ENCODE results near the gene SPSB1.

SPSB1 gene

DNA sequence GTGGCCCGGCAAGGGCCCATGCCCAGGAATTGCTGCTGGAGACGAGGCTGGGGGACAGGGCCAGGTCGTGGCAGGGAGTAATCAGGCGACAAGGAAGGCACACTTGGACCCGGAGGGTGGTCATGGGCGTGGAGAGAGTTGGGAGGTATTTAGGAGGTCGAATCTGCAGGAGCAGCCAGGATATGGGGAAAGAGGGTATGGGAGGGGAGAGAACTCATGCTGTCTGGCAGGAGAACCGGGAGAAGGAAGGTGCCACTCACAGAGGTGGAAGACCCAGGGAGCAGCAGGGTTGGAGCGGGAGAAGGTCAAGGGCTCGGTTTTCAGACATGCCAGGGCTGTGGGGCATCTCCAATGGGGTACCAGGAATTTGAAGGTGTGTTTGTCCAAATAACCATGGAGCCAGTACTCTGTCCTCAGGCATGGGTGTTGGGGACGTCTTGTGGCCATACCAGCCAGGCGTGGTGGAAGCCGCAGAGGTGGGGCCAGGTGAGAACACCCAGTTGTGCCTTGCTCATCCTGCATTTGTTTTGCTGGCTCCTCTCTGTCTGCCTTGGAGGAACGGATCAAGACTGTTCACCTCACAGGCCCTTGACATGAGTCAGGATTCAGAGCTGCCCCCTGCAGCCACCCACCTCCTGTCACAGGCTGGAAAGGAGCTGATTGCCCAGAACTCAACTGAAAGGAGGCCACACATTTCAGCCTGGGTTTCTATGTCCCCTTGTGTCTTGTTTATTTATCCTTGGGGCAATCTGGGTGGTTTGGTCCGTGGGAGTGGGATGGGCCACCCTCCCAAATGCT is 111.6 kb downstream of the SPSB1 start:
- no peak overlapping the region for H2AFZ ChIP-seq (ENCODE audit: low read depth, low read length)
- H3K4me1 ChIP-seq (ENCODE audit: insufficient read depth, low read length) = no peaks in the 10 kb centered on the region
- H3K36me3 ChIP-seq (ENCODE audit: insufficient read depth, low read length) = no peaks in the 10 kb centered on the region
- no peaks in the 10 kb centered on the region for H3K9me3 ChIP-seq (ENCODE audit: low read length)
- no peak overlapping the region for H3K4me3 ChIP-seq (ENCODE audit: low read length)
- peaks cover 13% of the 10 kb centered on the region for H3K27me3 ChIP-seq (ENCODE audit: insufficient read depth, low read length)

DNA sequence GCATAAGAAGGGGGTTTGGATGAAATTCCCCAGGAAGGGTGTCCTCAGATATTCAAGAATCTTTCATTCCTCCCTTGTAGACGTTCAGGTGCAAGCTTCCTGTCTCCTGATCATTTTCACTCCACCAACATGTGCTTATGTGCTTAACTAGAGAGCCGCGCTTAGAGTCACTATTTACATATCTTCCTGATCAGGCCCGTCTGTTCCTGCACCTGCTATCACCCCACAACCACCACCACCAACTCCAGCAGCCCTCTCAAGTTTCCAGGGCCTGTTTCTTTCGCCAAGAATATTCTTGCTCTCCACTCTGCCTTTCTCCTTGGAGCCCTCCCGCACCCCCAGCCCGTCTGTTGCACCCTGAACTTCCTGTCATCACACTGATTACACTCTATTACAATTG is 113.4 kb downstream of the SPSB1 start:
- Histone ChIP-seq H3K36me3 (ENCODE audit: insufficient read depth, low read length) (no peaks in the 10 kb centered on the region), H3K27me3 (ENCODE audit: insufficient read depth, low read length) (no peaks in the 10 kb centered on the region), H3K9me3 (ENCODE audit: low read length) (no peaks in the 10 kb centered on the region)

DNA sequence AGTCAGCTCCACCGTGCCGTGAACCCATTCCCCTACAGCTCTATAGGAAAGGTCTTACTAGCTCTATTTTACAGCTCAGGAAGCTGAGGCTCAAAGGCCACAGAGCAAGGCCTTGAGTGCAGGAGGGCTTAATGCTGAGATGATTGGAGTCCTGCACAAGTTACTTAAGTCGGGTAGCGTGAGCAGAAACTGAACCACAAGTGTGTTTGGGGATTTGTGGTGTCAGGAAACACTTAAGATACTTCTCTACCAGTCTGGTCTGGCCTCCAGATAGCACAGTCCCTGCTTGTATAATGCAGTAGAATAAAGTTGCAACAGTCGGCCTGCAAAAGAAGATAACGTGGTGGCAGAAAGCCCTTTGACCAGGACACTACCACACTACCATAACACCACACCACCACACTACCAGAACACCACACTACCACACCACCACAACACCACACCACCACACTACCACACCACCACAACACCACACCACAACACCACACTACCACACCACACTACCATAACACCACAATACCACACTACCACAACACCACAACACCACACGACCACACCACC is 118.1 kb downstream of the SPSB1 start:
- Histone ChIP-seq H3K4me1 (ENCODE audit: insufficient read depth, low read length) (no peaks in the 10 kb centered on the region), H3K9me3 (ENCODE audit: low read length) (no peaks in the 10 kb centered on the region), H3K4me3 (ENCODE audit: low read length) (no peak overlapping the region), H2AFZ (ENCODE audit: low read depth, low read length) (no peak overlapping the region), H3K27me3 (ENCODE audit: insufficient read depth, low read length) (no peaks in the 10 kb centered on the region), H3K36me3 (ENCODE audit: insufficient read depth, low read length) (no peaks in the 10 kb centered on the region)

More for the DNA sequence above, 113.4 kb downstream of the SPSB1 start:
- Histone ChIP-seq H2AFZ (ENCODE audit: low read depth, low read length) (no peak overlapping the region), H3K4me3 (ENCODE audit: low read length) (no peak overlapping the region), H3K4me1 (ENCODE audit: insufficient read depth, low read length) (no peaks in the 10 kb centered on the region)

DNA sequence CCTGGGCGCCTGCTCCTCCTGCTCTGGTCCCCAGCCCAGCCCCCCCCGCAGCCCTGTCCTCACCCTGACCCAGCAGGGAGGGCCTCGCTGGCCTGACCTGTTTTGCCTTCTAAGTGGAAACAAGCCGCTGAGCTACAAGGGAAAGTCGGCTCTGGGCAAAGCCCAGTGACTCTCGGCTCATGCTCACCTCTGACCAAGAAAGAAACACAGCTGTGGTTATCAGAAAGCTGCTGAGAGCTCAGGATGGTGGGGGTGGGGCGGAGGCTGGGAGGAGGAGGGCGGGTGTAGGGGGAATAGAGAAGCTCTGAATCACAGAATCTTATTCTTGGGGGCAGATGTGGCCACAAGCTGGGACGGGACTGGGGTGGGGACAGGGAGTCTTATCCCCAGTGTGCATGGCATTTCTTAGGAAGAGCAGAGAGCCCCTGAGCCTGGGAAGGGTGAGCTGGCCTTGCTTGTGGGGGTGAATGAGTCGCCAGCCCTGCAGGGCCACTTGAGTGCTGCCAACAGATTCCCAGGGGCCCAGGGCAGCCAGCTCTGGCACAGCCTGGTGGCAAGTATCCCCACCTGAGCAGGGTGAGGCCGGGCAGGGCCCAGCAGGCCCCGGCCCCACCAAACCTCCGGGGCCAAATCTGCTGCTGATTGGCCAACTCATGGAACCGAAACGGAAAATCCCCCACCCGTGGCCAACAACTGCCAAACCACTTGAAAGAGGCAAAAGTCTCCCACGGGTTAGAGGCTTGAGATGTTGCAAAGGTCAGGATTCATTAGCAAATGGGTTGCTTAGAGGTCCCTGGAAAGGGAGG is 120.6 kb downstream of the SPSB1 start:
- H3K4me1 ChIP-seq (ENCODE audit: insufficient read depth, low read length) = no peaks in the 10 kb centered on the region
- peaks cover 2% of the 10 kb centered on the region for H3K27me3 ChIP-seq (ENCODE audit: insufficient read depth, low read length)
- no peak overlapping the region for H3K4me3 ChIP-seq (ENCODE audit: low read length)
- no peaks in the 10 kb centered on the region for H3K9me3 ChIP-seq (ENCODE audit: low read length)
- no peak overlapping the region for H2AFZ ChIP-seq (ENCODE audit: low read depth, low read length)
- no peaks in the 10 kb centered on the region for H3K36me3 ChIP-seq (ENCODE audit: insufficient read depth, low read length)

DNA sequence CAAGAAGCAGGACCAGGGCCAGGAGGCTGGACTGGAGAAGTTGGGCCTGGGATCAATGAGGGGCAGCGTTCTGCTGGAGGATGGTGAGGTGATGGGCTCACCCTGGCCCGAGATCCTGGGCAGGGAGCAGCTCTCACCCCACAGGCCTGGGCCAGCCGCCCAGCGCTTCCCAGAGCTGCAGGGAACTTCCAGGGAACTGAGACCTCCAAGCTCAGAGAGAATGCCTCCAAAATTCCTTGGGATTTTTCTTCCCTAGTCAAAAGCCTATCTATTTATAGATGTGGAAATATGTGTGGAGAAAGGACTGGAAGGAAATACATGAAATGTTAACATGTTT is 121.2 kb downstream of the SPSB1 start:
- H3K27me3 ChIP-seq (ENCODE audit: insufficient read depth, low read length) = peaks cover 2% of the 10 kb centered on the region
- no peak overlapping the region for H3K4me3 ChIP-seq (ENCODE audit: low read length)
- no peaks in the 10 kb centered on the region for H3K9me3 ChIP-seq (ENCODE audit: low read length)
- H3K36me3 ChIP-seq (ENCODE audit: insufficient read depth, low read length) = no peaks in the 10 kb centered on the region
- H3K4me1 ChIP-seq (ENCODE audit: insufficient read depth, low read length) = no peaks in the 10 kb centered on the region
- no peak overlapping the region for H2AFZ ChIP-seq (ENCODE audit: low read depth, low read length)

DNA sequence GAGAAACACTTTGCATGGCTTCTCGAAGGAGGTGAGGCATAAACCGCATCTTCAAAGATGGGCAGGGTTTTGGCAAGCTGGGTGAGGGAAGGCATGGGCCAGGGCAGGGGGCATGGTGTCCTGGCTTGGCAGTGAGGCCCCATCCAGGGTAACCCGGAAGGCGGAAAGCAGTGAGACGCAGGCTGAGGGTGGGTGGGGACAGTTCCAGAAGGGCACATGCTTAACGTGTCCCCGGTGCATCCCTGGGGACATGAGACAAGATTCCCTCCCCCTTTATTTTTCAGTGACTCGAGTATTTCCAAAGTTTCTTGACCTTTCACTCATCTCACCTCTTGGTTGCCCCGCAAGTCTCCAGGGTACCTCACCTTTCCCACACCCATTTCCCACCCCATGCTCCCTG is 123.8 kb downstream of the SPSB1 start:
- Histone ChIP-seq H2AFZ (ENCODE audit: low read depth, low read length) (no peak overlapping the region), H3K4me3 (ENCODE audit: low read length) (no peak overlapping the region), H3K27me3 (ENCODE audit: insufficient read depth, low read length) (peaks cover 2% of the 10 kb centered on the region), H3K36me3 (ENCODE audit: insufficient read depth, low read length) (no peaks in the 10 kb centered on the region), H3K4me1 (ENCODE audit: insufficient read depth, low read length) (no peaks in the 10 kb centered on the region), H3K9me3 (ENCODE audit: low read length) (no peaks in the 10 kb centered on the region)

DNA sequence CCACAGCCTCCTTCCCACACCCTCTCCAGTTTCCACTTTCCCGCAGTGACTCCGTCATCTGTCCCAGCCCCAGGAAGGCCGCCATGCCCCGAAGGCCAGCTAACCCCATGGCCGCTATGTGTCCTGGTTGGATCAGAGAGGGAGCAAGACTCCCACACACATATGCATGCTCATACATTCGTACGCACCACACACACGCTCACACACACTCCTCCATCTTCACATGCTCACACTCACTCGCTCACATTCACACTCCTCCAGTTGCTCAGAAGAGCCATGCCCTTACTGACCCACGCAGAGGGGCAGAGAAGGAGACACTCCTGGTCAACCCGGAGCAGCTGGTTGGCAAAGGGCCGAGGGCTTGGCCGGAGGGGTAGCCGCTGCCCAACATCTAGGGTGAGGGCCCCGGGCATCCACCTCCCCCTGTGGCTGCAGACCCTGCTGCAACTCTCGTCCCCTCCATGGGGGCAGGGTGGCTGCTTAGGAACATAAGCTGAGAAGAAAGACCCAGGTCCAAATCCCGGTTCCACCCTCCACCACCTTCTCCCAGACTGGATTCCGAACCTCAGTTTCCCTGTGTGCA is 124.3 kb downstream of the SPSB1 start:
- no peaks in the 10 kb centered on the region for H3K4me1 ChIP-seq (ENCODE audit: insufficient read depth, low read length)
- no peak overlapping the region for H2AFZ ChIP-seq (ENCODE audit: low read depth, low read length)
- no peaks in the 10 kb centered on the region for H3K36me3 ChIP-seq (ENCODE audit: insufficient read depth, low read length)
- no peaks in the 10 kb centered on the region for H3K9me3 ChIP-seq (ENCODE audit: low read length)
- no peak overlapping the region for H3K4me3 ChIP-seq (ENCODE audit: low read length)
- peaks cover 2% of the 10 kb centered on the region for H3K27me3 ChIP-seq (ENCODE audit: insufficient read depth, low read length)

DNA sequence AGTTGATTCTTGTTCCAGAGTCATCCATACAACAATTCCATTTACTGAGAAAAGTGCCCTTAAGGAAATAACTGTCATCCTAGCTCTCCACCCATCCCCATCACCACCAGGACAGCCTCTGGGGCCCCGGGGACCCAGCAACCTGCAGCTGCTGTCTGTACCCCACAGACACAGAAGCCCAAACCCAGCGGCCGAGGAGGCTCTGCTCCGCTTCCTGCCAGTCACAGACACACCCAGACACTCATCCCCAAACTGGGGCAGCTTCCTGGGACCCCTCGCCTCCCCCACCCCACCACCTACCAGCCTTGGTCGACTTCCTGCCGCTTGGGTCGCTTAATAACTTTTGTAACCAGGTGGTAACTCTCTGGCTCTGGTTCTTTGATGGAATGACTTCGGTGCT is 125.0 kb downstream of the SPSB1 start:
- H3K27me3 ChIP-seq (ENCODE audit: insufficient read depth, low read length) = peaks cover 2% of the 10 kb centered on the region
- H3K4me1 ChIP-seq (ENCODE audit: insufficient read depth, low read length) = no peaks in the 10 kb centered on the region
- H3K4me3 ChIP-seq (ENCODE audit: low read length) = no peak overlapping the region
- no peak overlapping the region for H2AFZ ChIP-seq (ENCODE audit: low read depth, low read length)
- H3K9me3 ChIP-seq (ENCODE audit: low read length) = peaks cover under 1% of the 10 kb centered on the region
- no peaks in the 10 kb centered on the region for H3K36me3 ChIP-seq (ENCODE audit: insufficient read depth, low read length)

DNA sequence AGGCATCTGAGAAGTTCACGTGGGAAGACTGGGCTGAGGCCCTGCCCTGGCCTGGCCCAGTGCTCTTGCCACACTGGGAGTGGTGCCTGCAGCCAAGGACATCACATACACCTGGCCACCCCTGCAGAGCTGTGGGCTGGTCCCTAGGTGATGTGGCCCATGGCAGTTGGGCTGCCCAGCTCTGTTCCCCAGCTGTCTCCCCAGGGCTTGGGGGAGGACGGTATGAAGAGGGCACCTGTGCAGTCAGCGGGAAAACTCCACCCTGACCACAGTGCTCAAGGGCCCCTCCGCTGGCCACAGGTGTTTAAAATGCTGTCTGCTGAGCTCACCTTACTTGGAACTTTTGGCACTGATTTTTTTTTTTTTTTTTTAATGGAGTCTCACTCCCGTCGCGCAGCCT is 126.2 kb downstream of the SPSB1 start:
- Histone ChIP-seq H3K4me1 (ENCODE audit: insufficient read depth, low read length) (no peaks in the 10 kb centered on the region), H3K9me3 (ENCODE audit: low read length) (peaks cover 4% of the 10 kb centered on the region), H2AFZ (ENCODE audit: low read depth, low read length) (no peak overlapping the region), H3K4me3 (ENCODE audit: low read length) (no peak overlapping the region), H3K36me3 (ENCODE audit: insufficient read depth, low read length) (no peaks in the 10 kb centered on the region), H3K27me3 (ENCODE audit: insufficient read depth, low read length) (peaks cover 2% of the 10 kb centered on the region)
